GM23338 (cell line): ENCODE measurements around the gene MCUR1. TPM values are rescaled to one million over a fixed set of nuclear protein-coding genes. Genes with fewer than 3 reads are reported as not detected.

Experiments
- ATAC-seq: fragments of 200-7000 bp; cut with Tn5 transposase; 3 replicates; pipeline ENCODE4 v1.9.1; 2020
- DNase-seq: peaks from one replicate; pipeline ENCODE4 v3.0.0-alpha.2; 2015; ENCODE audit warnings: low spot score
- H2AFZ ChIP-seq: fragments of 200-600 bp; sonication (generic); 2 replicates; pipeline ENCODE4 v1.8.0; 2016; ENCODE audit warnings: antibody characterized with exemption, mild to moderate bottlenecking, moderate library complexity
- H3F3A ChIP-seq: fragments of 200-600 bp; sonication (generic); replicated peaks from 2 replicates; pipeline ENCODE4 v1.8.0; 2017; ENCODE audit warnings: antibody characterized with exemption, mixed run types, low read depth
- H3K27ac ChIP-seq: fragments of 200-600 bp; sonication (generic); 2 replicates; pipeline ENCODE4 v1.6.1; 2016; ENCODE audit warnings: low read depth
- H3K27me3 ChIP-seq: fragments of 200-600 bp; sonication (generic); 2 replicates; pipeline ENCODE4 v1.8.0; 2016; ENCODE audit warnings: mild to moderate bottlenecking, mixed run types, moderate library complexity; ENCODE audit not compliant: insufficient read depth
- H3K36me3 ChIP-seq: fragments of 200-600 bp; sonication (generic); 2 replicates; pipeline ENCODE4 v1.8.0; 2016; ENCODE audit warnings: mild to moderate bottlenecking; ENCODE audit not compliant: insufficient read depth
- H3K4me1 ChIP-seq: fragments of 200-600 bp; sonication (generic); 2 replicates; pipeline ENCODE4 v1.8.0; 2016; ENCODE audit warnings: mild to moderate bottlenecking, moderate library complexity; ENCODE audit not compliant: insufficient read depth
- H3K4me2 ChIP-seq: fragments of 200-600 bp; sonication (generic); 2 replicates; pipeline ENCODE4 v1.7.1; 2017; ENCODE audit warnings: mixed run types
- H3K4me3 ChIP-seq: fragments of 200-600 bp; sonication (generic); 2 replicates; pipeline ENCODE4 v1.6.1; 2016; ENCODE audit warnings: mixed run types
- H3K79me2 ChIP-seq: fragments of 200-600 bp; sonication (generic); replicated peaks from 2 replicates; pipeline ENCODE4 v1.8.0; 2017; ENCODE audit warnings: mild to moderate bottlenecking; ENCODE audit not compliant: insufficient read depth
- H3K9me2 ChIP-seq: fragments of 200-600 bp; sonication (generic); 2 replicates; pipeline ENCODE4 v1.8.0; 2017; ENCODE audit not compliant: insufficient read depth
- H4K20me1 ChIP-seq: fragments of 200-600 bp; sonication (generic); replicated peaks from 2 replicates; pipeline ENCODE4 v1.8.0; 2017; ENCODE audit warnings: mild to moderate bottlenecking; ENCODE audit not compliant: insufficient read depth
- H3K27ac Mint-ChIP-seq: 2 replicates; pipeline ENCODE4 v1.8.0; 2020; ENCODE audit warnings: inconsistent platforms, mild to moderate bottlenecking, moderate library complexity, mixed read lengths
- H3K27me3 Mint-ChIP-seq: 3 replicates; pipeline ENCODE4 v1.8.0; 2022; ENCODE audit warnings: low read depth, mild to moderate bottlenecking, moderate library complexity, mixed read lengths, inconsistent platforms; ENCODE audit not compliant: insufficient read depth, poor library complexity
- H3K36me3 Mint-ChIP-seq: 3 replicates; pipeline ENCODE4 v1.8.0; 2021; ENCODE audit warnings: low read depth, mild to moderate bottlenecking, inconsistent platforms, moderate library complexity, mixed read lengths
- H3K4me1 Mint-ChIP-seq: 3 replicates; pipeline ENCODE4 v1.8.0; 2020; ENCODE audit warnings: mild to moderate bottlenecking, inconsistent platforms, mixed read lengths
- H3K4me3 Mint-ChIP-seq: 3 replicates; pipeline ENCODE4 v1.8.0; 2021; ENCODE audit warnings: moderate library complexity, mild to moderate bottlenecking, inconsistent platforms, mixed read lengths
- H3K9me3 Mint-ChIP-seq: 3 replicates; pipeline ENCODE4 v1.8.0; 2020; ENCODE audit warnings: moderate library complexity, mild to moderate bottlenecking, inconsistent platforms, mixed read lengths
- CREB1 ChIP-seq: fragments of 250-450 bp; sonication (Bioruptor Pico); IDR thresholded peaks from 2 replicates; pipeline ENCODE4 v1.5.0; 2020; ENCODE audit warnings: low read depth, mild to moderate bottlenecking, moderate library complexity
- EZH2 ChIP-seq: fragments of 200-600 bp; sonication (generic); IDR thresholded peaks from one replicate; pipeline ENCODE4 v1.8.0; 2017; ENCODE audit warnings: antibody characterized with exemption, mild to moderate bottlenecking, low read depth; ENCODE audit not compliant: unreplicated experiment
- EZH2phosphoT487 ChIP-seq: fragments of 200-600 bp; sonication (generic); IDR thresholded peaks from one replicate; pipeline ENCODE4 v1.8.1; 2018; ENCODE audit warnings: antibody characterized with exemption; ENCODE audit not compliant: unreplicated experiment
- JUNB ChIP-seq: IDR thresholded peaks from one replicate; pipeline ENCODE4 v1.6.1; 2016; ENCODE audit warnings: antibody characterized with exemption; ENCODE audit not compliant: unreplicated experiment
- NANOG ChIP-seq: IDR thresholded peaks from 2 replicates; pipeline ENCODE4 v1.6.1; 2016; ENCODE audit warnings: antibody characterized with exemption, borderline replicate concordance
- POLR2AphosphoS5 ChIP-seq: IDR thresholded peaks from 2 replicates; pipeline ENCODE4 v1.6.1; 2016; ENCODE audit warnings: antibody characterized with exemption, low read depth
- STAT1 ChIP-seq: IDR thresholded peaks from one replicate; pipeline ENCODE4 v1.6.1; 2016; ENCODE audit warnings: antibody characterized with exemption; ENCODE audit not compliant: unreplicated experiment
- ZNF114 ChIP-seq: fragments of 250-450 bp; sonication (Bioruptor Pico); IDR thresholded peaks from 2 replicates; pipeline ENCODE4 v1.5.0; 2020; ENCODE audit warnings: mild to moderate bottlenecking, moderate library complexity
- ZNF331 ChIP-seq: fragments of 250-450 bp; sonication (Bioruptor Pico); IDR thresholded peaks from 2 replicates; pipeline ENCODE4 v1.5.0; 2020; ENCODE audit warnings: low read depth, mild to moderate bottlenecking, moderate library complexity
- polyA plus RNA-seq: library from polyadenylated mRNA; unstranded; fragments of >200 nt; fragmentation: Nextera tagmentation; extraction: Ambion mirVana; gene quantifications from 2 replicates; pipeline ENCODE4 v1.2.1, GENCODE V29; 2016
- total RNA-seq: library from RNA; depleted of rRNA; stranded (reverse); fragments of >200 nt; shearing (Covaris generic); gene quantifications from 2 replicates; pipeline ENCODE4 v1.2.3, GENCODE V29; 2014
- TF ChIP-seq, protein P1 (sequence below): fragments of 250-450 bp; sonication (Bioruptor Pico); IDR thresholded peaks from 2 replicates; pipeline ENCODE4 v1.5.0; 2020; ENCODE audit warnings: mild to moderate bottlenecking, moderate library complexity
- TF ChIP-seq, protein P2 (sequence below): IDR thresholded peaks from one replicate; pipeline ENCODE4 v1.6.1; 2018; ENCODE audit warnings: antibody characterized with exemption; ENCODE audit not compliant: unreplicated experiment
- TF ChIP-seq, protein P3 (sequence below), 2 experiments: fragments of 200-600 bp in 1 of 2; sonication (generic) in 1 of 2; conservative IDR thresholded peaks; 2 replicates each; pipeline versions ENCODE4 v1.5.1 to v1.6.1; 2016 to 2017; ENCODE audit warnings: antibody characterized with exemption in 2 of 2, low read depth in 2 of 2, mild to moderate bottlenecking in 2 of 2, moderate library complexity in 1 of 2
- TF ChIP-seq, protein P4 (sequence below): IDR thresholded peaks from 2 replicates; pipeline ENCODE4 v1.6.1; 2016; ENCODE audit warnings: antibody characterized with exemption

Gene MCUR1
- total and polyA plus RNA-seq, 2 experiments from 2014 or later = 21.0 to 65.3 TPM

DNA sequence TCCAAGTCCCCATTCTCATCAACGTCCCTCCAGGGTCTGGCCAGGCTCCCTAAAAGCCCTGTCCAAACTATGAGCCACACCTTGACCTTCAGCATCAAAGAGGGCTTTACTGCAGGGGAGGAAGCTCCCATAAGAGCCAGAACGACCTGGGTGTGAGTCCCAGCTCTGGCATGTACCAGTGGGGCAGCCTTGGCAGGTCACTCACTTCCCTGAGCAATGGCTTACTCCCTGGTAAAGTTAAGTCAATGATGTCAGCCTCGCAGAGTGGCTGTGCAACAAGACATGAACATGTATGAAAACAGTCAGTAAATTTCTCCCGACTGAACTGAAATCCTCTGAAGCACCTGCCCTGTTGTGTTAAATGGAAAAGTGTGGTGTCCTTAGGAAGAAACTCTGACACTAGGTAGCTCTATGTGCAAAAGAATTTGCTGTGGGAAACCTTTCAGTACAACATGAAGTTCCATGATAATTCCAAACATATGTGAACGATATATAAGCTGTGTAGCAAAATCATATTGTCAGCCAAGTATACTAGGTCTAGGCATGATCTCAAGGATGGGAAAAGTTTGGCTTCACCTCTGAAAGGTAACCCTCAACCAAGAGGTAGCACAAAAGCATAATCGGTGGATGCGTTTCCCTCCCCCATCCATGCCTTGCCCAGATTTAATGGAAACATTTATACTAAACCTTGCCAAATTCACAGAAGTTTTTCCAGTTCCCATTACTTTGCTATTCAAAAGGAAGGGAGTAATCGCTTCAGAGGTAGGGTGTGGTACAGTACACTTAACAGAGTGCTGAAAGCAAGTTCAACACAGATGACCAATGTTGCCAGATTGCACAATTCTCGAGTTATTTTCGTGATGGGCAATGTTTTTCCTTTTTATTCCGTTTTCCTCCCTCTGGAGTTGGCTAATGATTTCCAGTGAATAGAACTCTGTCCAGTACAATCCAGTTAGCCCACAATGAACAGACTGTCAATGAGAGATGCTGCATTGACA lies 53.8 kb downstream of the MCUR1 start:
- H3K79me2 ChIP-seq = no peaks in the 10 kb centered on the region
- H3K9me2 ChIP-seq = no peaks in the 10 kb centered on the region
- Mint-ChIP-seq H3K27ac (no peak overlapping the region), H3K4me1 (peaks cover 3% of the 10 kb centered on the region; the same call in 1 of the 3 replicates), H3K36me3 (no peaks in the 10 kb centered on the region; the same call in 2 of the 3 replicates), H3K9me3 (no peaks in the 10 kb centered on the region), H3K27me3 (peaks cover 8% of the 10 kb centered on the region), H3K4me3 (no peak overlapping the region)
- TF ChIP-seq EZH2phosphoT487 = no peak
- no peak for TF ChIP-seq NANOG
- no peak for TF ChIP-seq CREB1 (CRISPR knock-in tag)
- no peak for TF ChIP-seq ZNF331
- TF ChIP-seq, protein P1, sequence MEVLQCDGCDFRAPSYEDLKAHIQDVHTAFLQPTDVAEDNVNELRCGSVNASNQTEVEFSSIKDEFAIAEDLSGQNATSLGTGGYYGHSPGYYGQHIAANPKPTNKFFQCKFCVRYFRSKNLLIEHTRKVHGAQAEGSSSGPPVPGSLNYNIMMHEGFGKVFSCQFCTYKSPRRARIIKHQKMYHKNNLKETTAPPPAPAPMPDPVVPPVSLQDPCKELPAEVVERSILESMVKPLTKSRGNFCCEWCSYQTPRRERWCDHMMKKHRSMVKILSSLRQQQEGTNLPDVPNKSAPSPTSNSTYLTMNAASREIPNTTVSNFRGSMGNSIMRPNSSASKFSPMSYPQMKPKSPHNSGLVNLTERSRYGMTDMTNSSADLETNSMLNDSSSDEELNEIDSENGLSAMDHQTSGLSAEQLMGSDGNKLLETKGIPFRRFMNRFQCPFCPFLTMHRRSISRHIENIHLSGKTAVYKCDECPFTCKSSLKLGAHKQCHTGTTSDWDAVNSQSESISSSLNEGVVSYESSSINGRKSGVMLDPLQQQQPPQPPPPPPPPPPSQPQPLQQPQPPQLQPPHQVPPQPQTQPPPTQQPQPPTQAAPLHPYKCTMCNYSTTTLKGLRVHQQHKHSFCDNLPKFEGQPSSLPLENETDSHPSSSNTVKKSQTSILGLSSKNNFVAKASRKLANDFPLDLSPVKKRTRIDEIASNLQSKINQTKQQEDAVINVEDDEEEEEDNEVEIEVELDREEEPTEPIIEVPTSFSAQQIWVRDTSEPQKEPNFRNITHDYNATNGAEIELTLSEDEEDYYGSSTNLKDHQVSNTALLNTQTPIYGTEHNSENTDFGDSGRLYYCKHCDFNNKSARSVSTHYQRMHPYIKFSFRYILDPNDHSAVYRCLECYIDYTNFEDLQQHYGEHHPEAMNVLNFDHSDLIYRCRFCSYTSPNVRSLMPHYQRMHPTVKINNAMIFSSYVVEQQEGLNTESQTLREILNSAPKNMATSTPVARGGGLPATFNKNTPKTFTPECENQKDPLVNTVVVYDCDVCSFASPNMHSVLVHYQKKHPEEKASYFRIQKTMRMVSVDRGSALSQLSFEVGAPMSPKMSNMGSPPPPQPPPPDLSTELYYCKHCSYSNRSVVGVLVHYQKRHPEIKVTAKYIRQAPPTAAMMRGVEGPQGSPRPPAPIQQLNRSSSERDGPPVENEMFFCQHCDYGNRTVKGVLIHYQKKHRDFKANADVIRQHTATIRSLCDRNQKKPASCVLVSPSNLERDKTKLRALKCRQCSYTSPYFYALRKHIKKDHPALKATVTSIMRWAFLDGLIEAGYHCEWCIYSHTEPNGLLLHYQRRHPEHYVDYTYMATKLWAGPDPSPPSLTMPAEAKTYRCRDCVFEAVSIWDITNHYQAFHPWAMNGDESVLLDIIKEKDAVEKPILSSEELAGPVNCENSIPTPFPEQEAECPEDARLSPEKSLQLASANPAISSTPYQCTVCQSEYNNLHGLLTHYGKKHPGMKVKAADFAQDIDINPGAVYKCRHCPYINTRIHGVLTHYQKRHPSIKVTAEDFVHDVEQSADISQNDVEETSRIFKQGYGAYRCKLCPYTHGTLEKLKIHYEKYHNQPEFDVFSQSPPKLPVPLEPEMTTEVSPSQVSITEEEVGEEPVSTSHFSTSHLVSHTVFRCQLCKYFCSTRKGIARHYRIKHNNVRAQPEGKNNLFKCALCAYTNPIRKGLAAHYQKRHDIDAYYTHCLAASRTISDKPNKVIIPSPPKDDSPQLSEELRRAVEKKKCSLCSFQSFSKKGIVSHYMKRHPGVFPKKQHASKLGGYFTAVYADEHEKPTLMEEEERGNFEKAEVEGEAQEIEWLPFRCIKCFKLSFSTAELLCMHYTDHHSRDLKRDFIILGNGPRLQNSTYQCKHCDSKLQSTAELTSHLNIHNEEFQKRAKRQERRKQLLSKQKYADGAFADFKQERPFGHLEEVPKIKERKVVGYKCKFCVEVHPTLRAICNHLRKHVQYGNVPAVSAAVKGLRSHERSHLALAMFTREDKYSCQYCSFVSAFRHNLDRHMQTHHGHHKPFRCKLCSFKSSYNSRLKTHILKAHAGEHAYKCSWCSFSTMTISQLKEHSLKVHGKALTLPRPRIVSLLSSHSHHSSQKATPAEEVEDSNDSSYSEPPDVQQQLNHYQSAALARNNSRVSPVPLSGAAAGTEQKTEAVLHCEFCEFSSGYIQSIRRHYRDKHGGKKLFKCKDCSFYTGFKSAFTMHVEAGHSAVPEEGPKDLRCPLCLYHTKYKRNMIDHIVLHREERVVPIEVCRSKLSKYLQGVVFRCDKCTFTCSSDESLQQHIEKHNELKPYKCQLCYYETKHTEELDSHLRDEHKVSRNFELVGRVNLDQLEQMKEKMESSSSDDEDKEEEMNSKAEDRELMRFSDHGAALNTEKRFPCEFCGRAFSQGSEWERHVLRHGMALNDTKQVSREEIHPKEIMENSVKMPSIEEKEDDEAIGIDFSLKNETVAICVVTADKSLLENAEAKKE (CRISPR knock-in tag) = no peak
- TF ChIP-seq, protein P2, sequence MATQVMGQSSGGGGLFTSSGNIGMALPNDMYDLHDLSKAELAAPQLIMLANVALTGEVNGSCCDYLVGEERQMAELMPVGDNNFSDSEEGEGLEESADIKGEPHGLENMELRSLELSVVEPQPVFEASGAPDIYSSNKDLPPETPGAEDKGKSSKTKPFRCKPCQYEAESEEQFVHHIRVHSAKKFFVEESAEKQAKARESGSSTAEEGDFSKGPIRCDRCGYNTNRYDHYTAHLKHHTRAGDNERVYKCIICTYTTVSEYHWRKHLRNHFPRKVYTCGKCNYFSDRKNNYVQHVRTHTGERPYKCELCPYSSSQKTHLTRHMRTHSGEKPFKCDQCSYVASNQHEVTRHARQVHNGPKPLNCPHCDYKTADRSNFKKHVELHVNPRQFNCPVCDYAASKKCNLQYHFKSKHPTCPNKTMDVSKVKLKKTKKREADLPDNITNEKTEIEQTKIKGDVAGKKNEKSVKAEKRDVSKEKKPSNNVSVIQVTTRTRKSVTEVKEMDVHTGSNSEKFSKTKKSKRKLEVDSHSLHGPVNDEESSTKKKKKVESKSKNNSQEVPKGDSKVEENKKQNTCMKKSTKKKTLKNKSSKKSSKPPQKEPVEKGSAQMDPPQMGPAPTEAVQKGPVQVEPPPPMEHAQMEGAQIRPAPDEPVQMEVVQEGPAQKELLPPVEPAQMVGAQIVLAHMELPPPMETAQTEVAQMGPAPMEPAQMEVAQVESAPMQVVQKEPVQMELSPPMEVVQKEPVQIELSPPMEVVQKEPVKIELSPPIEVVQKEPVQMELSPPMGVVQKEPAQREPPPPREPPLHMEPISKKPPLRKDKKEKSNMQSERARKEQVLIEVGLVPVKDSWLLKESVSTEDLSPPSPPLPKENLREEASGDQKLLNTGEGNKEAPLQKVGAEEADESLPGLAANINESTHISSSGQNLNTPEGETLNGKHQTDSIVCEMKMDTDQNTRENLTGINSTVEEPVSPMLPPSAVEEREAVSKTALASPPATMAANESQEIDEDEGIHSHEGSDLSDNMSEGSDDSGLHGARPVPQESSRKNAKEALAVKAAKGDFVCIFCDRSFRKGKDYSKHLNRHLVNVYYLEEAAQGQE = no peak
- TF ChIP-seq, protein P3, sequence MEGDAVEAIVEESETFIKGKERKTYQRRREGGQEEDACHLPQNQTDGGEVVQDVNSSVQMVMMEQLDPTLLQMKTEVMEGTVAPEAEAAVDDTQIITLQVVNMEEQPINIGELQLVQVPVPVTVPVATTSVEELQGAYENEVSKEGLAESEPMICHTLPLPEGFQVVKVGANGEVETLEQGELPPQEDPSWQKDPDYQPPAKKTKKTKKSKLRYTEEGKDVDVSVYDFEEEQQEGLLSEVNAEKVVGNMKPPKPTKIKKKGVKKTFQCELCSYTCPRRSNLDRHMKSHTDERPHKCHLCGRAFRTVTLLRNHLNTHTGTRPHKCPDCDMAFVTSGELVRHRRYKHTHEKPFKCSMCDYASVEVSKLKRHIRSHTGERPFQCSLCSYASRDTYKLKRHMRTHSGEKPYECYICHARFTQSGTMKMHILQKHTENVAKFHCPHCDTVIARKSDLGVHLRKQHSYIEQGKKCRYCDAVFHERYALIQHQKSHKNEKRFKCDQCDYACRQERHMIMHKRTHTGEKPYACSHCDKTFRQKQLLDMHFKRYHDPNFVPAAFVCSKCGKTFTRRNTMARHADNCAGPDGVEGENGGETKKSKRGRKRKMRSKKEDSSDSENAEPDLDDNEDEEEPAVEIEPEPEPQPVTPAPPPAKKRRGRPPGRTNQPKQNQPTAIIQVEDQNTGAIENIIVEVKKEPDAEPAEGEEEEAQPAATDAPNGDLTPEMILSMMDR (conservative IDR thresholded peaks at IDR 0.05; ENCODE audit: low read depth in 2 of 2) = no peak
- TF ChIP-seq, protein P4, sequence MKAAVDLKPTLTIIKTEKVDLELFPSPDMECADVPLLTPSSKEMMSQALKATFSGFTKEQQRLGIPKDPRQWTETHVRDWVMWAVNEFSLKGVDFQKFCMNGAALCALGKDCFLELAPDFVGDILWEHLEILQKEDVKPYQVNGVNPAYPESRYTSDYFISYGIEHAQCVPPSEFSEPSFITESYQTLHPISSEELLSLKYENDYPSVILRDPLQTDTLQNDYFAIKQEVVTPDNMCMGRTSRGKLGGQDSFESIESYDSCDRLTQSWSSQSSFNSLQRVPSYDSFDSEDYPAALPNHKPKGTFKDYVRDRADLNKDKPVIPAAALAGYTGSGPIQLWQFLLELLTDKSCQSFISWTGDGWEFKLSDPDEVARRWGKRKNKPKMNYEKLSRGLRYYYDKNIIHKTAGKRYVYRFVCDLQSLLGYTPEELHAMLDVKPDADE = no peak
- no peak for TF ChIP-seq ZNF114 (CRISPR knock-in tag)
- no peak for TF ChIP-seq EZH2
- TF ChIP-seq JUNB = no peak
- no peak for TF ChIP-seq STAT1
- TF ChIP-seq POLR2AphosphoS5 = no peak
- no peak overlapping the region for H2AFZ ChIP-seq
- H3K4me3 ChIP-seq = no peak overlapping the region
- H3K36me3 ChIP-seq = no peaks in the 10 kb centered on the region
- H3F3A ChIP-seq = 0 out of 2 replicates have a peak, but pooled peaks cover under 1% of the 10 kb centered on the region
- no peak overlapping the region for H3K27ac ChIP-seq
- H4K20me1 ChIP-seq = no peaks in the 10 kb centered on the region
- H3K4me2 ChIP-seq = no peak overlapping the region
- ATAC-seq = no peak
- no peaks in the 10 kb centered on the region for H3K27me3 ChIP-seq
- DNase-seq = no peak
- H3K4me1 ChIP-seq = no peaks in the 10 kb centered on the region
